Measurements from ENCODE around the gene SEMA6B.

Gene SEMA6B

DNA sequence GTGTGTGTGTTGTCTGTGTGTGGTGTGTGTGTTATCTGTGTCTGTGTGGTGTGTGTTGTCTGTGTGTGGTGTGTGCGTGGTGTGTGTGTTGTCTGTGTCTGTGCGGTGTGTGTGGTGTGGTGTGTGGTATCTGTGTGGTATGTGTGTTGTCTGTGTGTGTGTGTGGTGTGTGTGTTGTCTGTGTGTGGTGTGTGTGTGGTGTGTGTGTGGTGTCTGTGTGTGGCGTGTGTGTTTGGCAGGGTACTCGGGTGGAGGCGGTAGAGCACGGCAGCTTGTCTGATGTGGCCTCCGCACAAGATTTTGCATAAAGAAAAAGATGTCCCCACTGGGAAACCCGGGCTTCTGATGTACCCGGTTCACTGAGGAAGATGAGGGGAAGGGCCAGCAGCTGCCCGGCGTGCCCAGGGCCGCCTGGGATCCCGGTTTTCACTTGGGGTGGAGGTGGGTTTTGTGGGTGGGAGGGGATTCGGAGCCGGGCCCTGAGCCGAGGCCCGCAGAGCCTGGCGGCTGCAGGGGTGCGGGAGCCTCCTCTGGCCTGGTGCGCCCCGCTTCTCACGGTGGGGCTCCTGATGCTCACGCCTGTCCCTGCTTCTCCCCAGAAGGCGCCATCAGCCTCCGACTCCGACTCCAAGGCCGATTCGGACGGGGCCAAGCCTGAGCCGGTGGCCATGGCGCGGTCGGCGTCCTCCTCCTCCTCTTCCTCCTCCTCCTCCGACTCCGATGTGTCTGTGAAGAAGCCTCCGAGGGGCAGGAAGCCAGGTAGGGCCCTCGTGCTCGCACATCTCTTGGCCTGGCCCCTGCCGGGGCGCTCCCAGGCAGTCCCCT, 66.2 kb downstream of the SEMA6B start:
- TF ChIP-seq ZSCAN4 (tag by site-specific recombination; IDR thresholded peaks at IDR 0.05): peak; percentile 65
- TF ChIP-seq ZNF544 (tag by site-specific recombination; IDR thresholded peaks at IDR 0.05): no peak
- TF ChIP-seq ZNF239 (tag by site-specific recombination; IDR thresholded peaks at IDR 0.05): 0 out of 2 replicates have a peak, but pooled peaks have one; percentile 25
- peak; percentile 6; the same call in 1 of the 2 replicates for TF ChIP-seq ZNF391 (tag by site-specific recombination; IDR thresholded peaks at IDR 0.05; ENCODE audit: borderline replicate concordance, low read depth)
- TF ChIP-seq SP2 (tag by site-specific recombination; IDR thresholded peaks at IDR 0.05): peak; percentile 29; the same call in 1 of the 2 replicates
- peak; percentile 58; the same call in 1 of the 2 replicates for TF ChIP-seq ZNF785 (tag by site-specific recombination; IDR thresholded peaks at IDR 0.05)
- TF ChIP-seq GLIS2 (tag by site-specific recombination; IDR thresholded peaks at IDR 0.05): no peak
- H3K27ac ChIP-seq (ENCODE audit: extremely low read depth, low read depth, low read length): no peak overlapping the region
- POLR2A ChIA-PET: interaction anchor here (0.5 kb wide), 1 partner anchor 10 kb away, joined by 5 read pairs; no protein-coding TSS in a partner anchor

More for the DNA sequence above, 66.2 kb downstream of the SEMA6B start:
- Histone ChIP-seq H3K36me3 (ENCODE audit: control insufficient read depth in 2 of 2, insufficient read depth in 1 of 2, low read length in 2 of 2) (peaks cover 42 to 91% of the 10 kb centered on the region in 2 experiments; a peak in 2 of 3 replicates), H3K9me3 (ENCODE audit: control insufficient read depth, insufficient read depth, low read depth, low read length) (no peaks in the 10 kb centered on the region), H3K4me3 (ENCODE audit: low read depth, low read length) (no peak overlapping the region), H3K4me1 (ENCODE audit: control insufficient read depth, insufficient read depth, low read length) (no peaks in the 10 kb centered on the region)
- CTCF ChIA-PET: no interaction called here

All from HEK293 (cell line).